ENCODE data around the gene C17orf114.

The C17orf114 gene

GRCh38 chr17:4827399-4827798 is 25.3 kb upstream of the C17orf114 start:
- TF ChIP-seq CTCF (conservative IDR thresholded peaks at IDR 0.05; ENCODE audit: low read depth, low read length) = no peak
- H3K36me3 ChIP-seq (ENCODE audit: insufficient read depth, low read length, poor library complexity, severe bottlenecking) = no peaks in the 10 kb centered on the region
- BruUV-seq (replicated peaks) = no TSS peak
- no peak overlapping the region for H3K27ac ChIP-seq (ENCODE audit: low read depth, low read length, poor library complexity, severe bottlenecking)
- ChIA-PET POLR2A (ENCODE audit: low non-redundant PET) (no interaction called here), CTCF (interaction anchor here (0.5 kb wide), 1 partner anchor 10 kb away, joined by 3 read pairs; no protein-coding TSS in a partner anchor)
- H3K4me3 ChIP-seq (ENCODE audit: low read depth, low read length, poor library complexity, severe bottlenecking) = no peak overlapping the region
- intact Hi-C loops (cut with micrococcal nuclease; ENCODE audit: unreplicated experiment) = no loop called here
- no peaks in the 10 kb centered on the region for H3K27me3 ChIP-seq (replicated peaks; ENCODE audit: insufficient read depth, low read depth, low read length, poor library complexity)
- no peak for DNase-seq (ENCODE audit: low spot score)
- H3K9me3 ChIP-seq (ENCODE audit: low read depth, low read length, poor library complexity, severe bottlenecking) = no peaks in the 10 kb centered on the region
- H3K4me1 ChIP-seq (ENCODE audit: insufficient read depth, low read length, poor library complexity, severe bottlenecking) = no peaks in the 10 kb centered on the region

GRCh38 chr17:4823373-4824089 is 21.4 kb upstream of the C17orf114 start:
- intact Hi-C loops (cut with micrococcal nuclease; ENCODE audit: unreplicated experiment) = no loop called here
- H3K36me3 ChIP-seq (ENCODE audit: insufficient read depth, low read length, poor library complexity, severe bottlenecking) = no peaks in the 10 kb centered on the region
- no peaks in the 10 kb centered on the region for H3K27me3 ChIP-seq (replicated peaks; ENCODE audit: insufficient read depth, low read depth, low read length, poor library complexity)
- no TSS peak for BruUV-seq (replicated peaks)
- TF ChIP-seq CTCF (conservative IDR thresholded peaks at IDR 0.05; ENCODE audit: low read depth, low read length) = no peak
- no peak for TF ChIP-seq EZH2 (IDR thresholded peaks at IDR 0.05; ENCODE audit: borderline replicate concordance, low read depth, low read length, poor library complexity, severe bottlenecking)
- no peak overlapping the region for H3K27ac ChIP-seq (ENCODE audit: low read depth, low read length, poor library complexity, severe bottlenecking)
- POLR2A ChIA-PET (ENCODE audit: low non-redundant PET) = no interaction called here
- CTCF ChIA-PET = interaction anchor here (0.6 kb wide), 1 partner anchor 14 kb away, joined by 3 read pairs; no protein-coding TSS in a partner anchor
- no peaks in the 10 kb centered on the region for H3K4me1 ChIP-seq (ENCODE audit: insufficient read depth, low read length, poor library complexity, severe bottlenecking)
- no peak overlapping the region for H3K4me3 ChIP-seq (ENCODE audit: low read depth, low read length, poor library complexity, severe bottlenecking)
- H3K9me3 ChIP-seq (ENCODE audit: low read depth, low read length, poor library complexity, severe bottlenecking) = no peaks in the 10 kb centered on the region
- no peak for DNase-seq (ENCODE audit: low spot score)

- Histone ChIP-seq H3K4me3 (ENCODE audit: low read depth, low read length, poor library complexity, severe bottlenecking) (no peak overlapping the region), H3K9me3 (ENCODE audit: low read depth, low read length, poor library complexity, severe bottlenecking) (no peaks in the 10 kb centered on the region), H3K36me3 (ENCODE audit: insufficient read depth, low read length, poor library complexity, severe bottlenecking) (no peaks in the 10 kb centered on the region), H3K27ac (ENCODE audit: low read depth, low read length, poor library complexity, severe bottlenecking) (no peak overlapping the region), H3K27me3 (replicated peaks; ENCODE audit: insufficient read depth, low read depth, low read length, poor library complexity) (no peaks in the 10 kb centered on the region), H3K4me1 (ENCODE audit: insufficient read depth, low read length, poor library complexity, severe bottlenecking) (no peaks in the 10 kb centered on the region)
- TF ChIP-seq EZH2 (IDR thresholded peaks at IDR 0.05; ENCODE audit: borderline replicate concordance, low read depth, low read length, poor library complexity, severe bottlenecking) = no peak
- intact Hi-C loops (cut with micrococcal nuclease; ENCODE audit: unreplicated experiment) = no loop called here
- BruUV-seq (replicated peaks) = no TSS peak
- DNase-seq (ENCODE audit: low spot score) = no peak
- ChIA-PET CTCF (no interaction called here), POLR2A (ENCODE audit: low non-redundant PET) (no interaction called here)
These were observed 20.7 kb upstream of the C17orf114 start for GRCh38 chr17:4822835-4823234.

GRCh38 chr17:4818276-4818675 is 16.1 kb upstream of the C17orf114 start:
- Histone ChIP-seq H3K9me3 (ENCODE audit: low read depth, low read length, poor library complexity, severe bottlenecking) (no peaks in the 10 kb centered on the region), H3K4me1 (ENCODE audit: insufficient read depth, low read length, poor library complexity, severe bottlenecking) (no peaks in the 10 kb centered on the region), H3K36me3 (ENCODE audit: insufficient read depth, low read length, poor library complexity, severe bottlenecking) (no peaks in the 10 kb centered on the region), H3K27me3 (replicated peaks; ENCODE audit: insufficient read depth, low read depth, low read length, poor library complexity) (no peaks in the 10 kb centered on the region), H3K4me3 (ENCODE audit: low read depth, low read length, poor library complexity, severe bottlenecking) (no peak overlapping the region), H3K27ac (ENCODE audit: low read depth, low read length, poor library complexity, severe bottlenecking) (no peak overlapping the region)
- no peak for TF ChIP-seq EZH2 (IDR thresholded peaks at IDR 0.05; ENCODE audit: borderline replicate concordance, low read depth, low read length, poor library complexity, severe bottlenecking)
- TF ChIP-seq CTCF (conservative IDR thresholded peaks at IDR 0.05; ENCODE audit: low read depth, low read length) = no peak
- BruUV-seq (replicated peaks) = no TSS peak
- DNase-seq (ENCODE audit: low spot score) = no peak
- POLR2A ChIA-PET (ENCODE audit: low non-redundant PET) = no interaction called here
- intact Hi-C loops (cut with micrococcal nuclease; ENCODE audit: unreplicated experiment) = no loop called here
- CTCF ChIA-PET = interaction anchor here (0.5 kb wide), 1 partner anchor 34 kb away, joined by 4 read pairs; no protein-coding TSS in a partner anchor

Data from A673 (cell line).